ENCODE measurements around the gene OTUB2. TPM values are rescaled to one million over a fixed set of nuclear protein-coding genes. Genes with fewer than 3 reads are reported as not detected.

The OTUB2 gene
- total RNA-seq (under 1 TPM; 0.28 to 0.92 TPM), polyA plus RNA-seq (under 1 TPM; 0.62 to 0.64 TPM)

DNA sequence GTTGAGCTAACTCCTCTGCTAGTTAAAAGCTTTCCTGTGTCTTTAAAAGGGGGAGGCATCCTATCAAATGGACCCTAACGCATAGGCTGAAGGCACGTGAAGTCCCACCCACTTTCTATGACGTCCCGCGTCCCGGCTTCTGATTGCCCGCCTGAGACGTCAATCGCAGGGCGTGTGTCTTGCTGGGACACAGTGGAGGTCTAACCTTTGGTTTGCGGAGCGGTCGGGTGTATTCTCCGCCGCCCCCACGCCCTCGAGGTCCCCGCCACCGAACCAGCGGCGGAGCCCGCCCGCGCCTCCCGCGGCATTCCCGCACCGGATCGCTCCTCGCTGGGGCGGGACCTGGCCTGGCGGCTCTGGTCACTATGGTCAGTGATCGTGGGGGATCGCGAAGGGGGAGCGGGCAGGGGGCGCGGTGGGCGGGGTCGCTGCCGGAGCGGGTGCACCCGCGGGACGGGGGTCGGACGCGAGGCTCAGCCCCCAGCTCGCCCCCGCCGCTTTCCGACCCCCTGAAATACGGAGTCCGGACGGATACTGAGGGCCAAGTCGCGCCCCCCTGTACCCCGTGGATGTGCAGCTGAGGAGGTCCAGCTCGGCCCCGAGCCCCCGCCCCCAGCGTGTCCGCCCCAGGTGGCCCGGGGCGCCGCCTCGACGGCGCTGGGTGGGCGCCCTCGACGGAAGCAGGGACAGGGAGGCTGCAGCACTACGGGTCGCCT lies at the start of gene OTUB2:
OTUB2 (plus strand) TSS at position 168 of the 716 bp plus-strand sequence; CDS start at position 366, 198 bp downstream.
- Histone ChIP-seq H3K36me3 (ENCODE audit: control insufficient read depth in 4 of 4, insufficient read depth in 3 of 4, low read depth in 1 of 4, low read length in 3 of 4) (no peaks in the 10 kb centered on the region), H3K9me3 (ENCODE audit: control insufficient read depth in 4 of 4, low read length in 3 of 4) (no peaks in the 10 kb centered on the region), H3K9ac (ENCODE audit: low read depth in 1 of 2, low read length in 2 of 2) (no peak within 1 kb of the TSS), H3K27me3 (ENCODE audit: control insufficient read depth in 4 of 4, insufficient read depth in 4 of 4, low read length in 3 of 4) (no peaks in the 10 kb centered on the region), H3K27ac (ENCODE audit: low read depth in 1 of 2, low read length in 2 of 2) (no peak within 1 kb of the TSS), H3K4me1 (ENCODE audit: control insufficient read depth in 4 of 4, insufficient read depth in 4 of 4, low read length in 3 of 4) (peaks cover 2 to 19% (median 8%) of the 10 kb centered on the region in 4 donors), H3K4me3 (ENCODE audit: low read depth in 1 of 3, low read length in 3 of 3) (peak within 1 kb of the TSS in 2 of 3 donors; percentile 47 to 74)
- peak; percentile 91 for TF ChIP-seq SP1 (IDR thresholded peaks at IDR 0.05)
- no peak for TF ChIP-seq JUND (IDR thresholded peaks at IDR 0.05)
- TF ChIP-seq RXRA (IDR thresholded peaks at IDR 0.05), result peak in 1 of 2 donors; percentile 15
- peak; percentile 68 for TF ChIP-seq MAX (IDR thresholded peaks at IDR 0.05)
- DNase-seq (ENCODE audit: low spot score), result peak; percentile 94
- WGBS, result 2% methylated on average over 74 of the region's 74 CpGs

DNA sequence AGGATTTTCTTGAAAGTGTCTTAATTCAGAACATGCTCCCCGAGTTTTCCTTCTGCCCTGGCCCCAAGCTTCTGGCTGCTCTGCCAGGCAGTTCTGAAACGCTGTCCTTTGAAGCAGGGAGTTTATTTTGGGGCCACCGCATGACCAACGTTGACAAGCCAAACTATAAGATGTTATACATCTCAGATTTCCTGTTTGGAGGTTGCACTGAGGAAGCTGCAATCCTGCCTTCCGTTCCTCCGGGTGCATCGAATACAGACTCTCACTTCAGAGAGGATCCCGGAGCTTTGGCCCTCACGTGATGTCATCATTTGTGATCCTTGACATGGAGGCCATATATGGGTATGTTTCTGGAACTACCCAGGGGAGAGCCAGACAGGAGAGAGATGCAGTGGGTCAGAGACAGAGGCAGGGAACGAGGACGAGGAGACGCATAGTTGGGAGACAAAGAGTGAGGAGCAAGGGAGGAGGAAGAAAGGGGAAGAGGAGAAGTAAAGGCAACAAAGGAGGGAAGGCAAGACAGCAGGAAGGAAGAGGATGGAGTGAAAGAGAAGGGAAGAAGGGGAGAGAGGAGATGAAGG lies 49.6 kb upstream of the OTUB2 start, which contains the start of gene ASB2:
ASB2 (minus strand) TSS at position 94 of the 581 bp plus-strand sequence. CDS start 12,031 bp downstream, outside the sequence.
- no peaks in the 10 kb centered on the region for H3K4me1 ChIP-seq (ENCODE audit: control insufficient read depth in 4 of 4, insufficient read depth in 4 of 4, low read length in 3 of 4)
- no peak within 1 kb of the TSS for H3K27ac ChIP-seq (ENCODE audit: low read depth in 1 of 2, low read length in 2 of 2)
- H3K27me3 ChIP-seq (ENCODE audit: control insufficient read depth in 4 of 4, insufficient read depth in 4 of 4, low read length in 3 of 4), result no peaks in the 10 kb centered on the region
- H3K9me3 ChIP-seq (ENCODE audit: control insufficient read depth in 4 of 4, low read length in 3 of 4), result no peaks in the 10 kb centered on the region
- H3K9ac ChIP-seq (ENCODE audit: low read depth in 1 of 2, low read length in 2 of 2), result no peak within 1 kb of the TSS
- 48% methylated on average over 12 of the region's 12 CpGs for WGBS
- H3K36me3 ChIP-seq (ENCODE audit: control insufficient read depth in 4 of 4, insufficient read depth in 3 of 4, low read depth in 1 of 4, low read length in 3 of 4), result no peaks in the 10 kb centered on the region
- no peak for DNase-seq (ENCODE audit: low spot score)
- TF ChIP-seq FOXA2 (IDR thresholded peaks at IDR 0.05), result no peak
- no peak for TF ChIP-seq EGR1 (IDR thresholded peaks at IDR 0.05; ENCODE audit: low read depth in 2 of 2)
- no peak for TF ChIP-seq YY1 (IDR thresholded peaks at IDR 0.05)
- TF ChIP-seq ZBTB33 (IDR thresholded peaks at IDR 0.05), result no peak
- TF ChIP-seq, protein P1, sequence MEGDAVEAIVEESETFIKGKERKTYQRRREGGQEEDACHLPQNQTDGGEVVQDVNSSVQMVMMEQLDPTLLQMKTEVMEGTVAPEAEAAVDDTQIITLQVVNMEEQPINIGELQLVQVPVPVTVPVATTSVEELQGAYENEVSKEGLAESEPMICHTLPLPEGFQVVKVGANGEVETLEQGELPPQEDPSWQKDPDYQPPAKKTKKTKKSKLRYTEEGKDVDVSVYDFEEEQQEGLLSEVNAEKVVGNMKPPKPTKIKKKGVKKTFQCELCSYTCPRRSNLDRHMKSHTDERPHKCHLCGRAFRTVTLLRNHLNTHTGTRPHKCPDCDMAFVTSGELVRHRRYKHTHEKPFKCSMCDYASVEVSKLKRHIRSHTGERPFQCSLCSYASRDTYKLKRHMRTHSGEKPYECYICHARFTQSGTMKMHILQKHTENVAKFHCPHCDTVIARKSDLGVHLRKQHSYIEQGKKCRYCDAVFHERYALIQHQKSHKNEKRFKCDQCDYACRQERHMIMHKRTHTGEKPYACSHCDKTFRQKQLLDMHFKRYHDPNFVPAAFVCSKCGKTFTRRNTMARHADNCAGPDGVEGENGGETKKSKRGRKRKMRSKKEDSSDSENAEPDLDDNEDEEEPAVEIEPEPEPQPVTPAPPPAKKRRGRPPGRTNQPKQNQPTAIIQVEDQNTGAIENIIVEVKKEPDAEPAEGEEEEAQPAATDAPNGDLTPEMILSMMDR (IDR thresholded peaks at IDR 0.05; ENCODE audit: low read depth, low read length, missing input control), result no peak
- no peak for TF ChIP-seq RAD21 (IDR thresholded peaks at IDR 0.05)
- no peak for TF ChIP-seq SP1 (IDR thresholded peaks at IDR 0.05)
- TF ChIP-seq, protein P2, sequence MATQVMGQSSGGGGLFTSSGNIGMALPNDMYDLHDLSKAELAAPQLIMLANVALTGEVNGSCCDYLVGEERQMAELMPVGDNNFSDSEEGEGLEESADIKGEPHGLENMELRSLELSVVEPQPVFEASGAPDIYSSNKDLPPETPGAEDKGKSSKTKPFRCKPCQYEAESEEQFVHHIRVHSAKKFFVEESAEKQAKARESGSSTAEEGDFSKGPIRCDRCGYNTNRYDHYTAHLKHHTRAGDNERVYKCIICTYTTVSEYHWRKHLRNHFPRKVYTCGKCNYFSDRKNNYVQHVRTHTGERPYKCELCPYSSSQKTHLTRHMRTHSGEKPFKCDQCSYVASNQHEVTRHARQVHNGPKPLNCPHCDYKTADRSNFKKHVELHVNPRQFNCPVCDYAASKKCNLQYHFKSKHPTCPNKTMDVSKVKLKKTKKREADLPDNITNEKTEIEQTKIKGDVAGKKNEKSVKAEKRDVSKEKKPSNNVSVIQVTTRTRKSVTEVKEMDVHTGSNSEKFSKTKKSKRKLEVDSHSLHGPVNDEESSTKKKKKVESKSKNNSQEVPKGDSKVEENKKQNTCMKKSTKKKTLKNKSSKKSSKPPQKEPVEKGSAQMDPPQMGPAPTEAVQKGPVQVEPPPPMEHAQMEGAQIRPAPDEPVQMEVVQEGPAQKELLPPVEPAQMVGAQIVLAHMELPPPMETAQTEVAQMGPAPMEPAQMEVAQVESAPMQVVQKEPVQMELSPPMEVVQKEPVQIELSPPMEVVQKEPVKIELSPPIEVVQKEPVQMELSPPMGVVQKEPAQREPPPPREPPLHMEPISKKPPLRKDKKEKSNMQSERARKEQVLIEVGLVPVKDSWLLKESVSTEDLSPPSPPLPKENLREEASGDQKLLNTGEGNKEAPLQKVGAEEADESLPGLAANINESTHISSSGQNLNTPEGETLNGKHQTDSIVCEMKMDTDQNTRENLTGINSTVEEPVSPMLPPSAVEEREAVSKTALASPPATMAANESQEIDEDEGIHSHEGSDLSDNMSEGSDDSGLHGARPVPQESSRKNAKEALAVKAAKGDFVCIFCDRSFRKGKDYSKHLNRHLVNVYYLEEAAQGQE (IDR thresholded peaks at IDR 0.05), result no peak
- TF ChIP-seq NR2F2 (IDR thresholded peaks at IDR 0.05), result no peak
- no peak for TF ChIP-seq JUND (IDR thresholded peaks at IDR 0.05)
- no peak for TF ChIP-seq GABPA (IDR thresholded peaks at IDR 0.05 in 1 of 2, conservative IDR thresholded peaks at IDR 0.05 in 1 of 2)
- TF ChIP-seq MAX (IDR thresholded peaks at IDR 0.05), result no peak
- TF ChIP-seq FOXA1 (IDR thresholded peaks at IDR 0.05), result no peak
- H3K4me3 ChIP-seq (ENCODE audit: low read depth in 1 of 3, low read length in 3 of 3), result no peak within 1 kb of the TSS
